SU-DHL-6 (cell line): ENCODE data around the gene ZNRF1.

Experiments used
- H2AFZ ChIP-seq: fragments of 200-600 bp; sonication (generic); 2 replicates; pipeline ENCODE4 v1.6.1; 2014; ENCODE audit warnings: low read depth, mild to moderate bottlenecking, moderate library complexity, mixed read lengths, antibody characterized with exemption, low read length; ENCODE audit not compliant: severe bottlenecking
- H3F3A ChIP-seq: fragments of 200-600 bp; shearing (Covaris generic); 2 replicates; pipeline ENCODE4 v1.6.0; 2016; ENCODE audit warnings: antibody characterized with exemption, mild to moderate bottlenecking; ENCODE audit not compliant: insufficient read depth
- H3K27ac ChIP-seq: fragments of 200-600 bp; sonication (generic); 2 replicates; pipeline ENCODE4 v1.5.1; 2016; ENCODE audit warnings: low read depth, mild to moderate bottlenecking, low read length, moderate library complexity, mixed read lengths
- H3K27me3 ChIP-seq: fragments of 200-600 bp; sonication (generic), shearing (Covaris generic); 2 replicates; pipeline ENCODE4 v1.6.0; 2014; ENCODE audit warnings: mild to moderate bottlenecking, low read length
- H3K36me3 ChIP-seq: fragments of 200-600 bp; sonication (generic); 2 replicates; pipeline ENCODE4 v1.6.1; 2014; ENCODE audit warnings: mild to moderate bottlenecking, low read length, mixed read lengths
- H3K4me2 ChIP-seq: fragments of 300-600, 200-600 bp; shearing (Covaris generic), sonication (generic); 2 replicates; pipeline ENCODE4 v1.6.0; 2014; ENCODE audit warnings: low read length, low read depth, mild to moderate bottlenecking; ENCODE audit not compliant: poor library complexity, severe bottlenecking
- H3K4me3 ChIP-seq: fragments of 200-600 bp; sonication (generic); 2 replicates; pipeline ENCODE4 v1.5.1; 2014; ENCODE audit warnings: antibody characterized with exemption, low read length, mild to moderate bottlenecking, mixed read lengths; ENCODE audit not compliant: insufficient read depth, poor library complexity, severe bottlenecking
- H3K79me2 ChIP-seq: fragments of 200-600 bp; sonication (generic); 2 replicates; pipeline ENCODE4 v1.6.1; 2014; ENCODE audit warnings: mild to moderate bottlenecking, low read length, moderate library complexity; ENCODE audit not compliant: insufficient read depth
- H3K9ac ChIP-seq: fragments of 200-600 bp; sonication (generic); 2 replicates; pipeline ENCODE4 v1.7.0; 2014; ENCODE audit warnings: mild to moderate bottlenecking, low read length
- H3K9me2 ChIP-seq: fragments of 200-600 bp; sonication (generic); replicated peaks from 2 replicates; pipeline ENCODE4 v1.6.1; 2014; ENCODE audit warnings: low read length; ENCODE audit not compliant: insufficient read depth
- H3K9me3 ChIP-seq: fragments of 200-600 bp; sonication (generic); 2 replicates; pipeline ENCODE4 v1.6.1; 2014; ENCODE audit warnings: low read length, mixed read lengths; ENCODE audit not compliant: insufficient read depth
- H4K20me1 ChIP-seq: fragments of 200-600 bp; sonication (generic); 2 replicates; pipeline ENCODE4 v1.6.1; 2014; ENCODE audit warnings: low read depth, mild to moderate bottlenecking, antibody characterized with exemption, low read length, moderate library complexity, mixed read lengths
- CTCF ChIP-seq: fragments of 200-600 bp; sonication (generic); IDR thresholded peaks from one replicate; pipeline ENCODE4 v1.5.1; 2017; ENCODE audit warnings: antibody characterized with exemption, mild to moderate bottlenecking, low read length, moderate library complexity; ENCODE audit not compliant: insufficient read depth, poor library complexity, severe bottlenecking
- EZH2phosphoT487 ChIP-seq: fragments of 200-600 bp; sonication (generic), shearing (Covaris generic); conservative IDR thresholded peaks from 2 replicates; pipeline ENCODE4 v1.6.1; 2018; ENCODE audit warnings: mild to moderate bottlenecking, antibody characterized with exemption, low read length, moderate library complexity, mixed read lengths

The ZNRF1 gene

GRCh38 chr16:75021410-75021809, 22.6 kb downstream of the ZNRF1 start:
- Histone ChIP-seq H3K4me3 (no peak overlapping the region), H3K36me3 (peaks cover 7% of the 10 kb centered on the region; the same call in 1 of the 2 replicates), H3F3A (no peaks in the 10 kb centered on the region), H3K9me2 (no peaks in the 10 kb centered on the region), H3K27me3 (no peaks in the 10 kb centered on the region), H3K9me3 (peaks cover 12% of the 10 kb centered on the region; the same call in 1 of the 2 replicates), H3K79me2 (peaks cover 6% of the 10 kb centered on the region; the same call in 1 of the 2 replicates), H3K27ac (no peak overlapping the region), H3K4me2 (no peak overlapping the region), H2AFZ (no peak overlapping the region), H3K9ac (no peak overlapping the region), H4K20me1 (no peaks in the 10 kb centered on the region)
- TF ChIP-seq CTCF (no peak), EZH2phosphoT487 (no peak)

GRCh38 chr16:75022567-75022966, 23.7 kb downstream of the ZNRF1 start:
- Histone ChIP-seq H3K36me3 (peaks cover 7% of the 10 kb centered on the region; the same call in 1 of the 2 replicates), H3K9me2 (no peaks in the 10 kb centered on the region)
- TF ChIP-seq EZH2phosphoT487 (no peak), CTCF (no peak)

GRCh38 chr16:75023009-75023408, 24.2 kb downstream of the ZNRF1 start:
- Histone ChIP-seq H2AFZ (no peak overlapping the region), H3K9me3 (peaks cover 12% of the 10 kb centered on the region; the same call in 1 of the 2 replicates), H3K36me3 (peaks cover 7% of the 10 kb centered on the region; the same call in 1 of the 2 replicates), H3K79me2 (no peaks in the 10 kb centered on the region), H3K9ac (no peak overlapping the region), H3K27me3 (no peaks in the 10 kb centered on the region), H3K4me3 (no peak overlapping the region), H4K20me1 (no peaks in the 10 kb centered on the region), H3K9me2 (no peaks in the 10 kb centered on the region), H3F3A (no peaks in the 10 kb centered on the region), H3K27ac (no peak overlapping the region), H3K4me2 (no peak overlapping the region)
- TF ChIP-seq EZH2phosphoT487 (no peak), CTCF (no peak)

More at GRCh38 chr16:75022567-75022966, 23.7 kb downstream of the ZNRF1 start:
- H3K9ac ChIP-seq, result no peak overlapping the region
- peaks cover 12% of the 10 kb centered on the region; the same call in 1 of the 2 replicates for H3K9me3 ChIP-seq
- H4K20me1 ChIP-seq, result no peaks in the 10 kb centered on the region
- no peak overlapping the region for H3K4me3 ChIP-seq
- H3K79me2 ChIP-seq, result peaks cover 3% of the 10 kb centered on the region; the same call in 1 of the 2 replicates
- no peak overlapping the region for H3K27ac ChIP-seq
- H3K27me3 ChIP-seq, result no peaks in the 10 kb centered on the region
- H3K4me2 ChIP-seq, result no peak overlapping the region
- no peak overlapping the region for H2AFZ ChIP-seq
- H3F3A ChIP-seq, result no peaks in the 10 kb centered on the region
